ENCODE results near the gene GDPGP1. TPM values are rescaled to one million over a fixed set of nuclear protein-coding genes. Genes with fewer than 3 reads are reported as not detected.

Gene GDPGP1
- polyA plus RNA-seq, 2 donors = 2.1 to 2.2 TPM

DNA sequence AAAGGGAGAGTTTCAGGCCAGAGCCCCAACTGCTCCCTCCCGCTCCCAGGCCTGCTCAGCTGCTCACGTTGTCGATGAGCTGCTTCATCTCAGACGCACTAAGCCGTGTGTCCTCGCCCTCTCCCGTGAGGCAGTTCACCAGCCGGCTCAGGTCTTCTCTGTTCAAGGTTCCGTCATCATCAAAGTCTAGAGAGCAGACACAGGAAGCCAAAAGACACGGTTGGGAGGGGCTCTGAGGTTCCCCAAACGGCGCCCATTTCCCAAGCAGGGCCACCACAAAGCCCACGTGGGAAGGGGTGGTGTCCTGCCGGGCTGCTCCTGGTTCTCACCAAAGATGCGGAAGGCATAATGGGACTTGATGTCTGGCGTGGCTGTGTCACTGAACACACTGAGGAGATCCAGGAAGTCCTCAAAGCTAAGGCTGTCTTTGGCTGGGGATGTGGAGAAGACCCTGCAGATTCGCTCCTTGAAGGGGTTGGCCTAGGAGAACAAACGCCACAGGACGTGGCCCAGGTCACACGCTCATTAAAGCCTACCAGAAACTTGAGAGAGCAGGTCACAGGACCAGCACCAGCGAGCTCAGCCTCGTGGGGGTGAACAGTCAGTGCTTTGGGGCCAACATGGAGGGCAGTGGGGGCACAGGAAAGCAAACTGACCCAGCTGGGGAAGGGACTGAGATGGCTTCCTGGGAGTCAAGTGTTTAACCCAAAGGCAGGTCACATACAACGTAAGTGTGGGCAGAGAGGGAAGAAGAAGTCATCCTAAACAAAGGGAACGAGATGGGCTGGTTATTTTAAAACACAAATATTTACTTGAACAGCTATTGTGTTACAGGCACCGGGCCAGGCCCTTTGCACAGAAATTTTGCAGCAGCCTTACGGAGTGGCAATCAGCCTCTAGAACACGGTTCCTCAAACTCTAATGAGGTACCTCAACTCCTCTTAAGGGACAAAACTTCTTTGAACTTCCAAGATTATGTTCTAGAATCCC lies 2.7 kb upstream of the GDPGP1 start:
- Histone ChIP-seq H3K27me3 (ENCODE audit: control insufficient read depth in 1 of 2, insufficient read depth in 2 of 2, low read length in 2 of 2) (no peaks in the 10 kb centered on the region), H3K4me3 (ENCODE audit: low read depth in 1 of 2, low read length in 2 of 2) (no peak overlapping the region), H3K36me3 (ENCODE audit: control insufficient read depth in 2 of 2, insufficient read depth in 2 of 2, low read length in 1 of 2) (peaks cover 5 to 33% of the 10 kb centered on the region in 2 donors), H3K9me3 (ENCODE audit: control insufficient read depth in 2 of 2, insufficient read depth in 1 of 2, low read depth in 1 of 2, low read length in 1 of 2) (no peaks in the 10 kb centered on the region), H3K27ac (ENCODE audit: low read depth in 2 of 2, low read length in 1 of 2) (peak overlapping the region; percentile 94 to 98), H3K4me1 (ENCODE audit: control insufficient read depth in 2 of 2, insufficient read depth in 2 of 2, low read length in 1 of 2) (peaks cover 4 to 28% of the 10 kb centered on the region in 2 donors)
- WGBS, 2 donors = 39 to 42% methylated on average over 27 of the region's 27 CpGs

GRCh38 chr15:90232196-90232595 lies 1.8 kb upstream of the GDPGP1 start:
- H3K27me3 ChIP-seq (ENCODE audit: control insufficient read depth in 1 of 2, insufficient read depth in 2 of 2, low read length in 2 of 2) = no peaks in the 10 kb centered on the region
- H3K36me3 ChIP-seq (ENCODE audit: control insufficient read depth in 2 of 2, insufficient read depth in 2 of 2, low read length in 1 of 2) = peaks cover 5 to 28% of the 10 kb centered on the region in 2 donors
- peak overlapping the region; percentile 94 to 98 for H3K27ac ChIP-seq (ENCODE audit: low read depth in 2 of 2, low read length in 1 of 2)
- H3K4me3 ChIP-seq (ENCODE audit: low read depth in 1 of 2, low read length in 2 of 2) = peak overlapping the region in 1 of 2 donors; percentile 60
- H3K9me3 ChIP-seq (ENCODE audit: control insufficient read depth in 2 of 2, insufficient read depth in 1 of 2, low read depth in 1 of 2, low read length in 1 of 2) = no peaks in the 10 kb centered on the region
- H3K4me1 ChIP-seq (ENCODE audit: control insufficient read depth in 2 of 2, insufficient read depth in 2 of 2, low read length in 1 of 2) = peaks cover 4 to 28% of the 10 kb centered on the region in 2 donors
- 68 to 71% methylated on average over 13 of the region's 13 CpGs for WGBS, 2 donors

DNA sequence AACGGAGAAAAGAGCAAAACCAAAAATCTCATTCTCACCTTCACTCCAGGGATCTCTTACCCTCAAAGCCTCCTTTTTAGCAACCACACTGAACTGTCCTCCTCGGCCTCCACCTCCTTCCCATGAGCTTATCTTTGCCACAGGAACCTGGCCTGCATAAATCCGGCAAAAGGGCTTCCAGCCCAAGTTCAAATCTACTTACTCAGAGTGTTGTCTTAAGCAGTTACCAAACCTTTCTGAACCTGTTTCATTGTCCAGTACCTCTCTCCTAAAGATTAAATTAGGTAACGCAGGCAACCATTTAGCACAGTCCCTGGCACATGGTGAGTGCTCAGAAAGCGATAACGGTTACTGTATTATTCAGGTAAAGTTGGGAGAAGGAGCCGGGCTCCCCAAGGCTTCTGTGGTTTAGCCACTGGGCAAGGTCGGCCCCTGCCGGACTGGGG lies 1.0 kb upstream of the GDPGP1 start:
- Histone ChIP-seq H3K4me1 (ENCODE audit: control insufficient read depth in 2 of 2, insufficient read depth in 2 of 2, low read length in 1 of 2) (peaks cover 4 to 28% of the 10 kb centered on the region in 2 donors), H3K36me3 (ENCODE audit: control insufficient read depth in 2 of 2, insufficient read depth in 2 of 2, low read length in 1 of 2) (peaks cover 5 to 23% of the 10 kb centered on the region in 2 donors), H3K4me3 (ENCODE audit: low read depth in 1 of 2, low read length in 2 of 2) (peak overlapping the region; percentile 60 to 74), H3K9me3 (ENCODE audit: control insufficient read depth in 2 of 2, insufficient read depth in 1 of 2, low read depth in 1 of 2, low read length in 1 of 2) (no peaks in the 10 kb centered on the region), H3K27me3 (ENCODE audit: control insufficient read depth in 1 of 2, insufficient read depth in 2 of 2, low read length in 2 of 2) (no peaks in the 10 kb centered on the region), H3K27ac (ENCODE audit: low read depth in 2 of 2, low read length in 1 of 2) (peak overlapping the region; percentile 94 to 98)
- 3 to 9% methylated on average over 9 of the region's 9 CpGs for WGBS, 2 donors

- peaks cover 2 to 19% of the 10 kb centered on the region in 2 donors for H3K36me3 ChIP-seq (ENCODE audit: control insufficient read depth in 2 of 2, insufficient read depth in 2 of 2, low read length in 1 of 2)
- no peaks in the 10 kb centered on the region for H3K27me3 ChIP-seq (ENCODE audit: control insufficient read depth in 1 of 2, insufficient read depth in 2 of 2, low read length in 2 of 2)
- 0% methylated on average over 45 to 63 of the region's 63 CpGs for WGBS, 2 donors
- H3K4me3 ChIP-seq (ENCODE audit: low read depth in 1 of 2, low read length in 2 of 2) = peak within 1 kb of the TSS; percentile 60 to 74
- no peaks in the 10 kb centered on the region for H3K9me3 ChIP-seq (ENCODE audit: control insufficient read depth in 2 of 2, insufficient read depth in 1 of 2, low read depth in 1 of 2, low read length in 1 of 2)
- H3K27ac ChIP-seq (ENCODE audit: low read depth in 2 of 2, low read length in 1 of 2) = peak within 1 kb of the TSS; percentile 94 to 98
- H3K4me1 ChIP-seq (ENCODE audit: control insufficient read depth in 2 of 2, insufficient read depth in 2 of 2, low read length in 1 of 2) = peaks cover 4 to 28% of the 10 kb centered on the region in 2 donors
Measured at GRCh38 chr15:90233387-90234095, 468 bp upstream of the GDPGP1 start, which contains the start of gene CIB1. Gene CIB1, minus strand, starts transcription at chr15:90233941. Its CDS starts 56 bp downstream, at chr15:90233885.

DNA sequence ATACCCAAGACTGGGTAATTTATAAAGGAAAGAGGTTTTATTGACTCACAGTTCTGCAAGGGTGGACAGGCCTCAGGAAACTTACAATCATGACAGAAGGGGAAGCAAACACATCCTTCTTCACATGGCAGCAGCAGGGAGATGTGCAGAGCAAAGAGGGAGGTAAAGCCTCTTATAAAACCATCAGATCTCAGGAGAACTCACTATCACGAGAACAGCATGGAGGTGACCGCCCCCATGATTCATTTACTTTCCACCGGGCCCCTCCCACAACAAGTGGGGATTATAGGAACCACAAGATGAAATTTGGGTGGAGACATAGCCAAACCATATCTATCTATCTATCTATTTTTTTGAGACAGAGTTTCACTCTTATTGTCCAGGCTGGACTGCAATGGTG lies 5.4 kb downstream of the GDPGP1 start:
- no peak overlapping the region for H3K27ac ChIP-seq (ENCODE audit: low read depth in 2 of 2, low read length in 1 of 2)
- H3K9me3 ChIP-seq (ENCODE audit: control insufficient read depth in 2 of 2, insufficient read depth in 1 of 2, low read depth in 1 of 2, low read length in 1 of 2) = no peaks in the 10 kb centered on the region
- no peaks in the 10 kb centered on the region for H3K4me1 ChIP-seq (ENCODE audit: control insufficient read depth in 2 of 2, insufficient read depth in 2 of 2, low read length in 1 of 2)
- peaks cover 0 to 12% of the 10 kb centered on the region in 2 donors for H3K36me3 ChIP-seq (ENCODE audit: control insufficient read depth in 2 of 2, insufficient read depth in 2 of 2, low read length in 1 of 2)
- WGBS, 2 donors = 74 to 75% methylated on average over 3 of the region's 3 CpGs
- no peak overlapping the region for H3K4me3 ChIP-seq (ENCODE audit: low read depth in 1 of 2, low read length in 2 of 2)
- no peaks in the 10 kb centered on the region for H3K27me3 ChIP-seq (ENCODE audit: control insufficient read depth in 1 of 2, insufficient read depth in 2 of 2, low read length in 2 of 2)

DNA sequence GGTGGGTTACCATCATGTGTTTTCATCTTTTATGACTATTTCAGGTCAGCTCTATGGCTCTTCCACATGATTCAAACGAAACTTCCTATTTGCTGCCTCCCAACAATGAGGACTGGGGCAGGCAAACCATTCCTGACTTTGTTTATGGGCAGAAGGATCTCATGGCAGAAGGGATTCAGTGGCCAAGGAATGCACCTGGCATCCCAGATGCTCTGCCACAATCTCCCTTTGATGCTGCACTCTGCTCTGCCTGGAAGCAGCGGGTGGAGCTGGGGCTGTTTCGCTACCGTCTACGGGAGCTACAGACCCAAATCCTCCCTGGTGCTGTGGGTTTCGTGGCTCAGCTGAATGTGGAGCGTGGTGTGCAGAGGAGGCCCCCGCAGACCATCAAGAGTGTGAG lies 6.8 kb downstream of the GDPGP1 start:
- WGBS, 2 donors = 88 to 89% methylated on average over 8 of the region's 8 CpGs
- peaks cover 0 to 12% of the 10 kb centered on the region in 2 donors for H3K36me3 ChIP-seq (ENCODE audit: control insufficient read depth in 2 of 2, insufficient read depth in 2 of 2, low read length in 1 of 2)
- no peaks in the 10 kb centered on the region for H3K9me3 ChIP-seq (ENCODE audit: control insufficient read depth in 2 of 2, insufficient read depth in 1 of 2, low read depth in 1 of 2, low read length in 1 of 2)
- no peak overlapping the region for H3K4me3 ChIP-seq (ENCODE audit: low read depth in 1 of 2, low read length in 2 of 2)
- no peak overlapping the region for H3K27ac ChIP-seq (ENCODE audit: low read depth in 2 of 2, low read length in 1 of 2)
- H3K4me1 ChIP-seq (ENCODE audit: control insufficient read depth in 2 of 2, insufficient read depth in 2 of 2, low read length in 1 of 2) = no peaks in the 10 kb centered on the region
- no peaks in the 10 kb centered on the region for H3K27me3 ChIP-seq (ENCODE audit: control insufficient read depth in 1 of 2, insufficient read depth in 2 of 2, low read length in 2 of 2)

- Histone ChIP-seq H3K27me3 (ENCODE audit: control insufficient read depth in 1 of 2, insufficient read depth in 2 of 2, low read length in 2 of 2) (no peaks in the 10 kb centered on the region), H3K9me3 (ENCODE audit: control insufficient read depth in 2 of 2, insufficient read depth in 1 of 2, low read depth in 1 of 2, low read length in 1 of 2) (no peaks in the 10 kb centered on the region), H3K36me3 (ENCODE audit: control insufficient read depth in 2 of 2, insufficient read depth in 2 of 2, low read length in 1 of 2) (peaks cover 0 to 12% of the 10 kb centered on the region in 2 donors), H3K4me1 (ENCODE audit: control insufficient read depth in 2 of 2, insufficient read depth in 2 of 2, low read length in 1 of 2) (no peaks in the 10 kb centered on the region), H3K4me3 (ENCODE audit: low read depth in 1 of 2, low read length in 2 of 2) (no peak overlapping the region), H3K27ac (ENCODE audit: low read depth in 2 of 2, low read length in 1 of 2) (no peak overlapping the region)
- WGBS, 2 donors = 81 to 85% methylated on average over 22 of the region's 22 CpGs
Measured at GRCh38 chr15:90241343-90242192, 7.6 kb downstream of the GDPGP1 start.

DNA sequence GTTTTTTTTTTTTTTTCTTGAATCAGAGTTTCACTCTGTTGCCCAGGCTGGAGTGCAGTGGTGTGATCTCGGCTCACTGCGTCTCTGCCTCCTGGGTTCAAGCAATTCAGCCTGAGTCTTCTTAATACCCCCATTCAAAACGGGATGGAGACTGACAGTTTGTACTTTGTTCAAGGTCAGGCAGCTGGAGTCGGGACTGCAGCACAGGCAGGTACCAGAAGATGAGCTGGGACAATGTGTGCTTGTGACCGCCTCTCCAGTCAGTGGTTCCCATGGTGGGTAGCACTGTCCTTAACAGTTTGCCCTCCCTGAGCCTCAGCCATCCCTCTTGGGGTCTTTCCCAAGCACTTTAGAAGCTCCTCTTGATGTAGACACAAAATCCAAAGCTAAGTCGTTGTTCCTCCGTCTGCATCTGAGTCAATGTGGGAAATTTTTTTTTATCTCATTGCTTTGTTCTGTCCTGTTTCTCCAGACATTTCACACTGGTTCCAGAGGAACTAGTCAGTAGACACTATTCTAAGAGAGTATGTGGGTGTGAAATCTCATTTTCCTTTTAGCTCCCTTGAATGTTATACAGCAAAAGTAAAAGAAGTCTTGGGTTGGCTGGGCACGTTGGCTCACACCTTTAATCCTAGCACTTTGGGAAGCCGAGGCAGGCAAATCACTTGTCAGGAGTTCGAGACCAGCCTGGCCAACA lies 10.1 kb downstream of the GDPGP1 start:
- H3K27me3 ChIP-seq (ENCODE audit: control insufficient read depth in 1 of 2, insufficient read depth in 2 of 2, low read length in 2 of 2) = no peaks in the 10 kb centered on the region
- no peak overlapping the region for H3K27ac ChIP-seq (ENCODE audit: low read depth in 2 of 2, low read length in 1 of 2)
- H3K36me3 ChIP-seq (ENCODE audit: control insufficient read depth in 2 of 2, insufficient read depth in 2 of 2, low read length in 1 of 2) = peaks cover 0 to 7% of the 10 kb centered on the region in 2 donors
- H3K4me3 ChIP-seq (ENCODE audit: low read depth in 1 of 2, low read length in 2 of 2) = no peak overlapping the region
- 80 to 85% methylated on average over 10 of the region's 10 CpGs for WGBS, 2 donors
- H3K4me1 ChIP-seq (ENCODE audit: control insufficient read depth in 2 of 2, insufficient read depth in 2 of 2, low read length in 1 of 2) = no peaks in the 10 kb centered on the region
- H3K9me3 ChIP-seq (ENCODE audit: control insufficient read depth in 2 of 2, insufficient read depth in 1 of 2, low read depth in 1 of 2, low read length in 1 of 2) = no peaks in the 10 kb centered on the region

Data from esophagus (tissue), 2 donors.